DND-41 (cell line): ENCODE data around the gene NMUR1.

ENCODE experiments used
- ATAC-seq: fragments of 200-7000 bp; cut with Tn5 transposase; 3 replicates; pipeline ENCODE4 v1.9.1; 2021; ENCODE audit warnings: low read depth; ENCODE audit not compliant: insufficient read depth
- DNase-seq: peaks from one replicate; pipeline ENCODE4 v3.0.0-alpha.2; 2020
- H2AFZ ChIP-seq: 2 replicates; pipeline ENCODE4 v1.6.0; 2012; ENCODE audit warnings: low read depth, low read length
- H3K27ac ChIP-seq: 2 replicates; pipeline ENCODE4 v1.5.1; 2012; ENCODE audit warnings: low read length, inconsistent platforms
- H3K27me3 ChIP-seq: fragments of 200-600 bp; sonication (generic); 2 replicates; pipeline ENCODE4 v1.6.0; 2012; ENCODE audit warnings: low read length, mild to moderate bottlenecking, inconsistent platforms; ENCODE audit not compliant: insufficient read depth, poor library complexity
- H3K36me3 ChIP-seq: 2 replicates; pipeline ENCODE4 v1.5.1; 2012; ENCODE audit warnings: low read length, inconsistent platforms; ENCODE audit not compliant: insufficient read depth
- H3K4me1 ChIP-seq: 2 replicates; pipeline ENCODE4 v1.5.1; 2012; ENCODE audit warnings: mild to moderate bottlenecking, low read length; ENCODE audit not compliant: insufficient read depth
- H3K4me2 ChIP-seq: 2 replicates; pipeline ENCODE4 v1.6.0; 2012; ENCODE audit warnings: mild to moderate bottlenecking, moderate library complexity, low read length, inconsistent platforms; ENCODE audit not compliant: insufficient read depth
- H3K4me3 ChIP-seq, 2 experiments: fragments of 200-600 bp in 1 of 2; shearing (Covaris generic) in 1 of 2; 2 replicates each; pipeline ENCODE4 v1.5.1; 2012 to 2016; ENCODE audit warnings: inconsistent platforms in 2 of 2, low read length in 2 of 2, mild to moderate bottlenecking in 2 of 2, low read depth in 1 of 2, moderate library complexity in 1 of 2
- H3K79me2 ChIP-seq: 2 replicates; pipeline ENCODE4 v1.6.0; 2012; ENCODE audit warnings: low read length, inconsistent platforms; ENCODE audit not compliant: insufficient read depth
- H3K9ac ChIP-seq: 2 replicates; pipeline ENCODE4 v1.6.0; 2012; ENCODE audit warnings: low read depth, mild to moderate bottlenecking, inconsistent platforms, low read length, moderate library complexity
- H3K9me3 ChIP-seq: 2 replicates; pipeline ENCODE4 v1.5.1; 2012; ENCODE audit warnings: low read length, moderate library complexity, mild to moderate bottlenecking, inconsistent platforms; ENCODE audit not compliant: insufficient read depth, severe bottlenecking
- H4K20me1 ChIP-seq: 2 replicates; pipeline ENCODE4 v1.6.0; 2012; ENCODE audit warnings: low read length; ENCODE audit not compliant: insufficient read depth
- EZH2 ChIP-seq: IDR thresholded peaks from 3 replicates; pipeline ENCODE4 v1.6.1; 2012; ENCODE audit warnings: borderline replicate concordance, low read depth, mild to moderate bottlenecking, moderate library complexity, low read length, inconsistent platforms; ENCODE audit not compliant: severe bottlenecking
- TF ChIP-seq, protein P1 (sequence below): IDR thresholded peaks from 2 replicates; pipeline ENCODE4 v1.5.1; 2012; ENCODE audit warnings: borderline replicate concordance, low read length, moderate library complexity, mild to moderate bottlenecking; ENCODE audit not compliant: poor library complexity, severe bottlenecking; ENCODE audit errors: extremely low read depth

The NMUR1 gene

DNA sequence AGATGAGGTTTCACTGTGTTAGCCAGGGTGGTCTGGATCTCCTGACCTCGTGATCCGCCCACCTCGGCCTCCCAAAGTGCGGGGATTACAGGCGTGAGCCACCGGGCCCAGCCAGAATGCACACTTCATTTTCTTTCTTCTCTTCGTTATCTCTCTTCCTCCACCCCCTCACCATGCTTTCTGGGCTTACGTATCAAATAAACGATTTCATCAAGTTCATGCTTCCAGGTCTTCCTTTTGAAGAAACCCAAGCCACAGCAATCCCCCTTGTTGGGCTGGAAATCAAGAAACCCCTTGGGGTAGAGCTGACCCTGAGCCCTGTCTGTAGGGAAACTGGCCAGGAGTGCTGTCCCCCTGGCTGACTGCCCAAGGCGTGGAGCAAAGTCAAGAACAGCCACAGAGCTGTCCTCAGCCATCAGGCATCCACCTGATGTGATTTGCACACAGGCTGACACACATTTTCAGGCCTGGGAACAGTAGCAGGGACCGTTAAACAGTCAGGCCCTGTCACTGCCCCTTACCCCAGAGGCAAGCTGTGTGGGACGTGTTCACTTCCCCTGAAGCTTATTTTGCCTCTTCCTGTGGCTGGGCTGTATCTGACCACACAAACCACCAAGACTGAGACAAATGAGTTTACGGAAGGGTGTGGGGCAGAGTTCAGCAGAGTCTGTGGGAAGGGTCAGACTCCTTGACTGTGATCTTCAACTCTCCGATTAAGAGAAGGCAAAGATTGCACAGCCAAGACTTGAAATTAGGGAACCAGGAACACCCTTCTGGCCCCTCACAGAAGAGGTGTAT lies 15.1 kb upstream of the NMUR1 start:
- Histone ChIP-seq H2AFZ (peak overlapping the region; percentile 74), H3K9me3 (peaks cover 9% of the 10 kb centered on the region), H3K4me1 (peaks cover 23% of the 10 kb centered on the region), H3K4me2 (peak overlapping the region; percentile 24), H4K20me1 (no peaks in the 10 kb centered on the region), H3K79me2 (no peaks in the 10 kb centered on the region), H3K36me3 (no peaks in the 10 kb centered on the region), H3K9ac (peak overlapping the region; percentile 58), H3K27ac (peak overlapping the region; percentile 93), H3K27me3 (no peaks in the 10 kb centered on the region), H3K4me3 (no peak overlapping the region; a peak in 1 of 4 replicates)
- ATAC-seq (peak; percentile 91), DNase-seq (peak; percentile 86)
- no peak for TF ChIP-seq EZH2
- TF ChIP-seq, protein P1, sequence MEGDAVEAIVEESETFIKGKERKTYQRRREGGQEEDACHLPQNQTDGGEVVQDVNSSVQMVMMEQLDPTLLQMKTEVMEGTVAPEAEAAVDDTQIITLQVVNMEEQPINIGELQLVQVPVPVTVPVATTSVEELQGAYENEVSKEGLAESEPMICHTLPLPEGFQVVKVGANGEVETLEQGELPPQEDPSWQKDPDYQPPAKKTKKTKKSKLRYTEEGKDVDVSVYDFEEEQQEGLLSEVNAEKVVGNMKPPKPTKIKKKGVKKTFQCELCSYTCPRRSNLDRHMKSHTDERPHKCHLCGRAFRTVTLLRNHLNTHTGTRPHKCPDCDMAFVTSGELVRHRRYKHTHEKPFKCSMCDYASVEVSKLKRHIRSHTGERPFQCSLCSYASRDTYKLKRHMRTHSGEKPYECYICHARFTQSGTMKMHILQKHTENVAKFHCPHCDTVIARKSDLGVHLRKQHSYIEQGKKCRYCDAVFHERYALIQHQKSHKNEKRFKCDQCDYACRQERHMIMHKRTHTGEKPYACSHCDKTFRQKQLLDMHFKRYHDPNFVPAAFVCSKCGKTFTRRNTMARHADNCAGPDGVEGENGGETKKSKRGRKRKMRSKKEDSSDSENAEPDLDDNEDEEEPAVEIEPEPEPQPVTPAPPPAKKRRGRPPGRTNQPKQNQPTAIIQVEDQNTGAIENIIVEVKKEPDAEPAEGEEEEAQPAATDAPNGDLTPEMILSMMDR: no peak

DNA sequence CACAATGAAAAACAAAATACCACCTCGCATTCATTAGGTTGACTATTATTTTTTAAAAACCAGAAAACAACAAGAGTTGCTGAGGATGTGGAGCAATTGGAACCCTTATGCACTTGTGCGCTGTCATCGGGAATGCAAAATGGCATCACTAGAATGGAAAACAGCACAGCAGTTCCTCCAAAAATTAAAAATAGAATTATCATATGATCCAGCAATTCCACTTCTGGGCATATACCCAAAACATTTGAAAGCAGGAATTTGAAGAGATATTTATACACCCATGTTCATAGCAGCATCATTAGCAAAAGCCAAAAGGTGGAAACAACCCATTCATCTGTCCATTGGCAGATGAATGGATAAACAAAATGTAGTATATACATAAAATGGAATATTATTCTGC lies 11.9 kb upstream of the NMUR1 start:
- Histone ChIP-seq H2AFZ (no peak overlapping the region), H3K4me1 (peaks cover 29% of the 10 kb centered on the region), H3K9ac (no peak overlapping the region), H3K79me2 (no peaks in the 10 kb centered on the region), H3K27ac (no peak overlapping the region), H3K4me2 (no peak overlapping the region), H3K36me3 (no peaks in the 10 kb centered on the region), H3K27me3 (no peaks in the 10 kb centered on the region), H3K9me3 (peaks cover 9% of the 10 kb centered on the region), H3K4me3 (no peak overlapping the region), H4K20me1 (no peaks in the 10 kb centered on the region)
- DNase-seq (no peak), ATAC-seq (no peak)
- no peak for TF ChIP-seq EZH2
- TF ChIP-seq, protein P1: no peak

DNA sequence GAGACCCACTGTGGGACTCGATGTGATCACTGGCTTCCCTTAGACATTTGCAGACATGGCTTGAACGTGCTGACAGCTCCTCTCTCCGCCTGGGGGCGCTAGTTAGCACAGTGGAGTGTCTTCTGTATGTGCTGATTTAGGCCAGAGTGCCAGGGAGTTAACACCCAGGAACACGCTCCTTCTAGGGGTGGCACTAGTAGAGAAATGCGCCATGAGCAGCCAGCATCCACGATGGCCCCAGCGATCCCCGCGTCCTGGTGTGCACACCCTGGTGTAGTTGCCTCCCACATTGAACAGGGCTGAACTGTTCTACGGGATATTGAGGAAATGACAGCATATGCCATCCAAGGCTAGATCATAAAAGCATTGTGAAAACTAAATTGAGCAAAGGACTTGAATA lies 11.4 kb upstream of the NMUR1 start:
- Histone ChIP-seq H3K4me2 (no peak overlapping the region), H4K20me1 (no peaks in the 10 kb centered on the region), H3K4me1 (peaks cover 29% of the 10 kb centered on the region), H3K27me3 (no peaks in the 10 kb centered on the region), H3K9me3 (peaks cover 9% of the 10 kb centered on the region), H3K27ac (no peak overlapping the region), H3K4me3 (no peak overlapping the region), H3K79me2 (no peaks in the 10 kb centered on the region), H3K36me3 (no peaks in the 10 kb centered on the region), H3K9ac (no peak overlapping the region), H2AFZ (no peak overlapping the region)
- DNase-seq: no peak
- TF ChIP-seq, protein P1: peak; percentile 41
- no peak for TF ChIP-seq EZH2
- ATAC-seq: no peak
